Superior temporal gyrus (tissue), 1 donor: ENCODE measurements around the gene FAM185A.
A peak's percentile ranks its signal among the peaks of the same experiment; 100 is the strongest.
"Not testable (repeated sequence)": the region's sequence is repeated elsewhere in the genome, so short reads cannot be mapped to it uniquely, and the experiment has no call there.

ENCODE experiments used
- DNase-seq: peaks from one replicate; pipeline ENCODE4 v3.0.0-alpha.2; 2016; ENCODE audit errors: extremely low spot score

FAM185A gene

DNA sequence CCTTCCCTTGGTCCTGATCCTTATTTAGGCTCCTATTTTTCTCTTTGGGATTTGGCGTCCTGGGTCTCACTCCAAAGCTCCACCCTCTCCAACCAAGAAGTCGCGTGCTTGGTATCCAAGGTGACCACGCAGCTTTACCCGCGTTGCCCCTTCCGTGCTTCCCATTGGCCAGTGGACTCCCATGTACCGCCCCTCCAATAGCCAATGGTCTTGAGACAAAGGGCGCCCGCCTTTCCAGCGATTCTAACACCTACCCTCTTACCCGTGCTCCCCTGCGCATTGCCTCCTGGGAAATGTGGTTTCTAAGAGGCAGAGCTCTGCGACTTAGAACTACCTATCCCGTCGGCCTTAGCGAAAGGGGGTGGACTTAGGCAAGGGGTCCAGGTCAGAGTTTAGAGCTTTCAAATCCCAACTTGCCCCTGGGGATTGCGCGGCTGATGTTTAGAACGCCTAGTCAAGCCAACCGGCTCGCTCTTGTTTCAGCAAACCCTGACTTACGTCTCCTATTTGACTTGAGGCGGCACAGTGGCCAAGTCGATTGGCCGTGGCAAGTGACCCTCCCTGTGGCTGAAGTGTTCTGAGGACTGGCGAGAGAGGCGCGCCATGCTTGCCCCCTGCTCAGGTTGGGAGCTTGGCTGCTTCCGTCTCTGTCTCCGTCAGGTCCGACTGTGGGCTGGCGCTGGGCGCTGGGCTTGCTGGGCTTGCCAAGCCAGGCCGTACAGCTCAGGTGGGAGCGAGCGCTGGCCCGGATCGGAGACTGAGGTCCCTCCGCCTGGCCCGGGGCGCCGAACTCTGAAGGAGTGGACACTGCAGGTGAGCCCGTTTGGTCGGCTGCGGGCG is at the start of gene FAM185A:
Gene FAM185A (plus strand): TSS at position 395 of the 840 bp plus-strand sequence. CDS start 209 bp downstream, at position 604.
- peak; percentile 100 for DNase-seq

DNA sequence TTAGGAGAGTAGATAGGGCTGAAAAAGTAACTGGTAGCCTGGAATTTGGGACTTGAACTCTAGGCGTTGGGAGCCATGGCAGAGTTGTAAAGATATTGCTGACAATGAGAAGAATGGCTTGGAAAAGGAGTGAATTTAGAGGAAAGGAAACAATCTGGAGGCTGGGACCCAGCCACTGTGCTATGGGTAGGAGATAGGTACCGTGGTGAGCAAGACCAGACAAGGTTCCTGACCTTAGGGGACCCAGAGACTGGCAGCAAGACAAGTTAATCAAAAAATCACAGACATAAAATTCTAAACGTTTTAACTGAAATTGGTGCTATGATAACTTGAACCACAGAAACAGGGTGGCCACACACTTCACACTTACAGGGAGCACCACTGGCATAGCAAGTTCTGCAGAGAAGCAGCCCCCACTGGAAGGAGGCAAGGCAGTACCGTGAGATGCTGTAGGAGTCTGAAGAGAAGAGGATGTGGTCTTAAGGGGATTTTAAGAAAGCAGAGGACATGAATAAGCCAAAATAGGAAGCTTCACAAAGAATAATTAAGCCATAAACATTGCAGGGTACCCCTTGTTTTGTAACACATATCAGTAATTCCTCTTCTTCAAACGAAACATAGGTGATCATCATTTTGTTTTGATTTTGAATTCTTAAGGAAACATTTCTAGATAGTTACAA is 35.6 kb upstream of the FAM185A start:
- DNase-seq: not testable (repeated sequence)

- DNase-seq: not testable (repeated sequence)
These were observed 35.1 kb upstream of the FAM185A start for GRCh38 chr7:102713691-102714080.

DNA sequence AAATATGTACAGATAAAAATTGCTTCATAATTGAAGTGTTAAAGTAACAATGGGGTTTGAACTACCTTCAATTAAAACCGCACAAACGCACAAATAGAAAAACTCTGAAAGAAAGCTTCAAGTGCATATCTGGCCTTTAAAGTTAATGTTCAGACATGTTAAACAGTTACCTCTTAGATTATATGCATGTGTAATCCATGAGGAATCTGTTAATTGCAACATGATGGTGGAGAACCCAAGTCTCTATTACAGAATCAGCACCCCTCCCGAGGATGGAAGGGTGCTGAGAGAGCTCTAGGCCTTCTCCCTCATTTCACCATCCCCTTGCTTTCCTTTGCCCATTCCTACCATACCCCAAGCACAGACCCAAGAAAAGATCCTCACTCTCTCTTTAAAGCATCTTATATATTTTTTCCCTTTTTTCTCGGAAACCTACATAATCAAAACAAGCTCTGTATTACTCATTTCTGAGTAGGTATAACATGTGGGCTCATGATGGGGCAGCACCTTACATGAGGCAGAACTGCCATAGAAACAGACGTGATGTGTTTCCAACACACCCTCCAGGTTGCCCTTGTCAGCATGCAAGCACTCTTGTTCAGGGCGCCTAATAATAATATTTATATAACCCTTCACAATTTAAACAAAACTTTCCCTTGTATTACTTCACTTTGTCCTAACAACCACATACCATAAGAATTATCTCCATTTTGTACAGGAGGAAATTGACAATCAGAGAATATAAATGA is 33.9 kb upstream of the FAM185A start:
- not testable (repeated sequence) for DNase-seq

GRCh38 chr7:102715718-102716117 is 33.1 kb upstream of the FAM185A start:
- not testable (repeated sequence) for DNase-seq

DNA sequence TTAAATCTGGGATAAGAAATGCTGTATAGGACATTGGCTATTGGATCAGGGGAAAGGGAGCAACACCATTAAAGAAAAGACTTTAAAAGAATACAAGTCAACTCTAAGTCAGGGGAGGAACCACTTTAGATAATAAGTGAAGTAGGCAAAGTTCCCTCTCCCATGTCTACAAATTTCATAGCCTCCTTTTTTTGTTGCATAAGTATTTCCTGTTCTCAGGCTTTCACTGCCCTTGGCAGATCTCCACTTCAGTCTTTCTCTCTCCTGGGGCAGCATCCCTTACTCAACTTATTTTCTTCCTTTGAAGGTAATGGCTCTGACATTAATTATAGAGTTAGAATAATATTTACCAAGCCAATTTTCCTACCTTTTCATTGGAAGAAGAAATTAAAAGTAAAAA is 30.3 kb upstream of the FAM185A start:
- not testable (repeated sequence) for DNase-seq

GRCh38 chr7:102726170-102726569 is 22.6 kb upstream of the FAM185A start:
- DNase-seq: not testable (repeated sequence)

- DNase-seq: not testable (repeated sequence)
These were observed 19.1 kb upstream of the FAM185A start for GRCh38 chr7:102729670-102730069.

GRCh38 chr7:102730431-102730830 is 18.4 kb upstream of the FAM185A start:
- DNase-seq: not testable (repeated sequence)

DNA sequence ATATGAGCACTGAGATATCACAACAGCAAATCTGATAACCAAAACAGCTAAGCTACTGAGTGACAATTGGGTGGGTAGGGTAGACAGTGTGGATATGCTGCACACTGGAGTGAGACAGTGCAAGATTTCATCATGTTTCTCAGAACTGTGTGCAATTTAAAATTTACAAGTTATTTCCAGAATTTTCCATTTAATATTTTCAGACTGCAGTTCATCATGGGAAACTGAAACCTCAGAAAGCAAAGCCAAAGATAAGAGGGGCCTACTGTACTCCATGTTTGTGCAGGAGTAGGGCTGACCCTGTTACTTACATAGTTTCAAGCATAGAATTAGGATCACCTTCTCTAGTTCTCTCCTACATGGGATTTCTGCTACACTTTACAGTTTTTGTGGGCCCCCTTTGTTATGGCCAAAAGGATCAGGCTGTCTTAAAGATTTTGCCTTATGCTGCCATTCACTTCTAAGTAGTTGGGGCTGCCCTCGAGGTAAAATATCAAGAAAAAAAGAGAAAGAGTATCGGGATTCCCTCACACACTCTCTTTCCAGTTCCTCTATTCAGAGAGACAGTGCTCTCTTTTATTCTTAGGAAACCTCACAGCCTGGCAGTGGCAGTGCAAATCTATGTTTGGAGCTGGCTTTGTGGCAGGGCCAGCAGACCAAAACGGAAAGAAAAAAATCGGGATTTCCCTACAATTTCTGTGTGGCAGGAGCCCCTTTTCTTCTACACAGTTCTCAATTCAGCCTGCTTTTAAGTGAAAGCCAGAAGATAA is 6.6 kb upstream of the FAM185A start:
- peak; percentile 57 for DNase-seq

DNA sequence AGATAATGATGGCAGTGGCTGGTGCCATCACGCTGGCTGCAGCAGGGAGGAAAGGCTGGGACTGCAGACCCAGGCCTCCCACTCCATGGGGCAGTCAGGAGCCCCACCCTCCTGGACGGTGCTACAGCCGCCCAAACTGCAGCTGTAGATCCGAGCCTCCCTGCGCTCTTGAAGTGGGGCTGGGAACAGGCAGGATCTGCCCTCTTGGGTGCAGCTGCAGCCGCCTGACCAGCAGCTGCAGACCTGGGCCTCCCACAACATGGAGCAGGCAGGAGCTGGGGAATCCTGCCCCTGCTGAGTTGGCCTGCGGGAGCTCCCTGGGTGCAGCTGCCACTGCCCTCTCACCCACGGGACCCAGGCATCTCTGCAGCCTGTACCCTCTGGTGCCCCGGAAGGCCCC is 4.9 kb upstream of the FAM185A start:
- DNase-seq: not testable (repeated sequence)

- DNase-seq: peak; percentile 29
These were observed 3.1 kb upstream of the FAM185A start for GRCh38 chr7:102745494-102746288.

DNA sequence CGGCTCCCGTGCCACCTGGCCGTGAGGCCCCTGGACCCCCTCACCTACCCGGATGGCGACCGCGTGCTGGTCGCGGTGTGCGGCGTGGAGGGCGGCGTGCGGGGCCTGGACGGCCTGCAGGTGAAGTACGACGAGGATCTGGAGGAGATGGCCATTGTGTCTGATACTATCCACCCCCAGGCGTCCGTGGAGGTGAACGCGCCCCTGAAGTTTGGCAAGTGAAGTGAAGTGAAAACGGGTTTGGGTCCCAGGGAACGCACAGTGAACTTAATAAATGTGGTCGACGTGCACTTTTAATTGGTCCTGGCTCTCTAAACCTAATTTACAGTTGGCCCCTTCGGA is 617 bp downstream of the FAM185A start:
- DNase-seq: not testable (repeated sequence)

- DNase-seq: not testable (repeated sequence)
These were observed 9.4 kb downstream of the FAM185A start for GRCh38 chr7:102758227-102758626.

- not testable (repeated sequence) for DNase-seq
These were observed 11.1 kb downstream of the FAM185A start for GRCh38 chr7:102759934-102760333.

- DNase-seq: not testable (repeated sequence)
These were observed 12.4 kb downstream of the FAM185A start for GRCh38 chr7:102761234-102761633.

DNA sequence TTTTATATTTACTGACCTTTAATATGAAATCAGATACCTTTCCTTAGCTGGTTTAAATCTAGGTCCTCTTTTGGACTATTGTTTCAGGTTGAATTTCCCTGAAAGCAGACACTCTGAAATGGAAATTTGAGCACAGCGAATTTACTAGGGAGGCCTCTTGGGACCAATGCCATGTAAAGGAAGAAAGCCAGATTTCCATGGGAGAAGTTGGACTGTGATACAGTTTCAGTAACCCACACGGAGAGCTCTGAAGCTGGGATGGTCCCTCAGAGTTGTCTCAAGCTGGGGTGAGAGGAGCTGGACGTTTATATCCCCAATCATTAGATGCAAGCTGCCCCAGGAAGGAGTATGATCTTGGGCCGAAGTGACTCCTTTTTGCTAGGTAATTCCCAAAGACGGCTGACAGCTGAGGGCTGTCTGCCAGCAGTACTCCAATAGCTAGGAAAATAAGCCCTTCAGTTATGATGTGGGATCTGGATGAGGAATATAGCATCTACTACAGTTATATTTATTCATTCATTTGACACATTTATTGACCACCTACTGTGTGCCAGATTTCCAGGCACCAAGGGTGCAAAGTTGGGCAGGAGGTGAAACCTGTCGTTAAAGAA is 14.6 kb downstream of the FAM185A start:
- DNase-seq: not testable (repeated sequence)

GRCh38 chr7:102769657-102770192 is 20.9 kb downstream of the FAM185A start:
- DNase-seq: not testable (repeated sequence)

GRCh38 chr7:102770467-102770866 is 21.7 kb downstream of the FAM185A start:
- not testable (repeated sequence) for DNase-seq

GRCh38 chr7:102776217-102776616 is 27.4 kb downstream of the FAM185A start:
- DNase-seq: not testable (repeated sequence)
